Cerebellar cortex (tissue), 1 donor: ENCODE measurements around the gene HNRNPH2.
A peak's percentile ranks its signal among the peaks of the same experiment; 100 is the strongest.

Experiments
- DNase-seq: peaks from one replicate; pipeline ENCODE4 v3.0.0-alpha.2; 2015; ENCODE audit warnings: low spot score

Gene HNRNPH2

DNA sequence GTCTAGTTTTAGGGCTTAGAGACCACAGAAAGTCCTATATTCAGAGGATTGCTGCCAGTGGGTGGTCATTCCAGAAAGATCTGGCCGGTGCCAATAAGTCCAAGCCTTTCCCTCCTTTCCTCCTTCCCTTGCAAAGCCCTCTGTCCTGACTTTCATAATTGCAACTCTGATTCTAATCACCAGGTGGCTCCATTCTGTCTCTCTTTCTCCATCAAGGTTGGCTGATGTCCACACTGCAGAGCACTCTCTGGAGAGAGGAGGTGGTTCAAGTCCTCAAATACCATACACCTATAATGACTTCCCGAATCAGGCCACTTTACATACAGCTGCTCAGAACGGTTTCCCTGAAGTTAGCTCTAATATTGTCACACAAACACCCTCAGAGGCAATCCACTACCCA is 54.9 kb downstream of the HNRNPH2 start:
- DNase-seq: peak; percentile 26
